PC-9 (cell line): ENCODE measurements around the gene EMC7. TPM values are rescaled to one million over a fixed set of nuclear protein-coding genes. Genes with fewer than 3 reads are reported as not detected.
"Not testable (repeated sequence)": the region's sequence is repeated elsewhere in the genome, so short reads cannot be mapped to it uniquely, and the experiment has no call there.

Source experiments
- BruUV-seq: library from RNA; stranded (reverse); fragments of 400-500 nt; replicated peaks from 2 replicates; lab custom pipeline; 2021; lab: Mats Ljungman, UMichigan
- CTCF ChIA-PET: fragments of 300-600 bp; sonication (Branson Sonifier 250); formaldehyde crosslinking; loops from one replicate; lab custom pipeline; 2022; ENCODE audit warnings: antibody characterized with exemption; lab: Charles Lee
- POLR2A ChIA-PET: fragments of 300-600 bp; sonication (Branson Sonifier 250); formaldehyde crosslinking; loops from one replicate; lab custom pipeline; 2022; ENCODE audit warnings: antibody characterized with exemption; ENCODE audit not compliant: unreplicated experiment; lab: Charles Lee
- DNase-seq, 2 experiments: peaks; one replicate each; pipeline versions ENCODE4 v3.0.0 to v3.0.0-alpha.2; 2015 to 2022; ENCODE audit warnings: mixed read lengths in 1 of 2
- H2AFZ ChIP-seq: fragments of 200-600 bp; sonication (generic); 2 replicates; pipeline ENCODE4 v1.8.1; 2017; ENCODE audit warnings: antibody characterized with exemption
- H3F3A ChIP-seq: fragments of 200-600 bp; sonication (generic); 2 replicates; pipeline ENCODE4 v1.8.1; 2017; ENCODE audit warnings: antibody characterized with exemption, mild to moderate bottlenecking, low read depth; ENCODE audit not compliant: insufficient read depth
- H3K27ac ChIP-seq: fragments of 200-600 bp; sonication (generic); 2 replicates; pipeline ENCODE4 v1.6.1; 2016; ENCODE audit warnings: mixed run types
- H3K27me3 ChIP-seq: fragments of 200-600 bp; sonication (generic); 2 replicates; pipeline ENCODE4 v1.6.1; 2016; ENCODE audit warnings: low read depth, mixed run types; ENCODE audit not compliant: insufficient read depth
- H3K36me3 ChIP-seq: fragments of 200-600 bp; sonication (generic); 2 replicates; pipeline ENCODE4 v1.6.1; 2016; ENCODE audit warnings: low read depth, mixed run types
- H3K4me1 ChIP-seq: fragments of 200-600 bp; sonication (generic); replicated peaks from 2 replicates; pipeline ENCODE4 v1.6.1; 2016; ENCODE audit warnings: mixed run types; ENCODE audit not compliant: insufficient read depth
- H3K4me2 ChIP-seq: fragments of 200-600 bp; sonication (generic); 2 replicates; pipeline ENCODE4 v1.6.1; 2017; ENCODE audit warnings: mixed run types
- H3K4me3 ChIP-seq: fragments of 200-600 bp; sonication (generic); 2 replicates; pipeline ENCODE4 v1.6.1; 2016; ENCODE audit warnings: mixed run types
- H3K79me2 ChIP-seq: fragments of 200-600 bp; sonication (generic); 2 replicates; pipeline ENCODE4 v1.6.1; 2017; ENCODE audit warnings: low read depth, mixed run types
- H3K9me2 ChIP-seq: fragments of 200-600 bp; sonication (generic); 2 replicates; pipeline ENCODE4 v1.8.1; 2017; ENCODE audit warnings: mild to moderate bottlenecking; ENCODE audit not compliant: insufficient read depth
- H3K9me3 ChIP-seq: fragments of 200-600 bp; sonication (generic); 2 replicates; pipeline ENCODE4 v1.8.1; 2016; ENCODE audit warnings: low read depth; ENCODE audit not compliant: insufficient read depth
- H4K20me1 ChIP-seq: fragments of 200-600 bp; sonication (generic); 2 replicates; pipeline ENCODE4 v1.8.1; 2017; ENCODE audit not compliant: insufficient read depth
- EZH2 ChIP-seq: fragments of 200-600 bp; sonication (generic); IDR thresholded peaks from 2 replicates; pipeline ENCODE4 v1.8.0; 2017; ENCODE audit warnings: antibody characterized with exemption, low read depth
- intact Hi-C: fragments of 100-400 bp; cut with micrococcal nuclease; formaldehyde crosslinking; loops from one replicate; pipeline ENCODE4 v1.10.0; 2022; ENCODE audit not compliant: unreplicated experiment
- total RNA-seq: library from RNA; stranded (reverse); gene quantifications from 2 replicates; pipeline ENCODE4 v1.2.3, GENCODE V29; 2021
- TF ChIP-seq, protein P1 (sequence below): fragments of 200-600 bp; sonication (generic); conservative IDR thresholded peaks from 2 replicates; pipeline ENCODE4 v1.6.1; 2017; ENCODE audit warnings: mixed run types, antibody characterized with exemption, mild to moderate bottlenecking, moderate library complexity

The EMC7 gene
- total RNA-seq, 1 experiment from 2014 or later, result 33.9 TPM

DNA sequence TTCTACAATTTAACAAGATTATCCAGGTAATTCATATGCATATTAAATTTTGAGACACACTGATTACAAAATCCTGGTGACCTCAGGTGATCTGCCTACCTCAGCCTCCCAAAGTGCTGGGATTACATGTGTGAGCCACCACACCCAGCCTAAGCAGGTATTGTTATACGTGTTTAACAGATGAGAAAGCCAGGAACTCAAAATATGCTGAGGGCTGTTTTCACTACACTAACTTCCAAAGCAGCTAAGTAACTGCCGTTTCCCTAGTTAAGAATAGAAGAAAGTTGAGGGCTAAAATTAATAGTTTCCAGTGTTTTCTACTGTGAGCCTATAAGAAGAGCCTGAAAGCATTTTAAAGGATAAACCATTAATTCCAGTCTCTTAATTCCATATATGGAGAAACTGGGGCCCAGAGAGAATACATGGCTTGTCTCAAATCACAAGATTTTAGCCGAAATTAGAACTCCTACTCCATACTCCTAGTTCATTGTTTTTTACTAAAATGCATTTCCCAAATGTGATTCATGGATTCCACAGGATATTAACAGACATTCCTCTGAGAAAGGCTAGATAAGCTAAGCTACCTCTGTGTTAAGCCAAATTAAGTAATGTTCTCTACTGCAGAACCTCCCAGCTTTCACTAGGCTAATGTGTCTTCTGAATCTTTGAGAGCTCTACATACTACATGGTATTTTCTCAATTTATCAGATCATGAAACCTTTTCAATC lies 45.6 kb downstream of the EMC7 start:
- Histone ChIP-seq H3K79me2 (no peaks in the 10 kb centered on the region), H4K20me1 (no peaks in the 10 kb centered on the region), H2AFZ (no peak overlapping the region), H3K4me1 (no peaks in the 10 kb centered on the region), H3K36me3 (no peaks in the 10 kb centered on the region), H3K4me3 (no peak overlapping the region), H3K27me3 (no peaks in the 10 kb centered on the region), H3K9me3 (no peaks in the 10 kb centered on the region), H3K9me2 (no peaks in the 10 kb centered on the region), H3K4me2 (no peak overlapping the region), H3K27ac (no peak overlapping the region), H3F3A (no peaks in the 10 kb centered on the region)
- POLR2A ChIA-PET, result no interaction called here
- no peak for DNase-seq
- intact Hi-C loops, result no loop called here
- no TSS peak for BruUV-seq
- TF ChIP-seq, protein P1, sequence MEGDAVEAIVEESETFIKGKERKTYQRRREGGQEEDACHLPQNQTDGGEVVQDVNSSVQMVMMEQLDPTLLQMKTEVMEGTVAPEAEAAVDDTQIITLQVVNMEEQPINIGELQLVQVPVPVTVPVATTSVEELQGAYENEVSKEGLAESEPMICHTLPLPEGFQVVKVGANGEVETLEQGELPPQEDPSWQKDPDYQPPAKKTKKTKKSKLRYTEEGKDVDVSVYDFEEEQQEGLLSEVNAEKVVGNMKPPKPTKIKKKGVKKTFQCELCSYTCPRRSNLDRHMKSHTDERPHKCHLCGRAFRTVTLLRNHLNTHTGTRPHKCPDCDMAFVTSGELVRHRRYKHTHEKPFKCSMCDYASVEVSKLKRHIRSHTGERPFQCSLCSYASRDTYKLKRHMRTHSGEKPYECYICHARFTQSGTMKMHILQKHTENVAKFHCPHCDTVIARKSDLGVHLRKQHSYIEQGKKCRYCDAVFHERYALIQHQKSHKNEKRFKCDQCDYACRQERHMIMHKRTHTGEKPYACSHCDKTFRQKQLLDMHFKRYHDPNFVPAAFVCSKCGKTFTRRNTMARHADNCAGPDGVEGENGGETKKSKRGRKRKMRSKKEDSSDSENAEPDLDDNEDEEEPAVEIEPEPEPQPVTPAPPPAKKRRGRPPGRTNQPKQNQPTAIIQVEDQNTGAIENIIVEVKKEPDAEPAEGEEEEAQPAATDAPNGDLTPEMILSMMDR, result no peak
- no peak for TF ChIP-seq EZH2
- CTCF ChIA-PET, result interaction anchor here (0.7 kb wide), 1 partner anchor 18 kb away, joined by 3 read pairs; no protein-coding TSS in a partner anchor

DNA sequence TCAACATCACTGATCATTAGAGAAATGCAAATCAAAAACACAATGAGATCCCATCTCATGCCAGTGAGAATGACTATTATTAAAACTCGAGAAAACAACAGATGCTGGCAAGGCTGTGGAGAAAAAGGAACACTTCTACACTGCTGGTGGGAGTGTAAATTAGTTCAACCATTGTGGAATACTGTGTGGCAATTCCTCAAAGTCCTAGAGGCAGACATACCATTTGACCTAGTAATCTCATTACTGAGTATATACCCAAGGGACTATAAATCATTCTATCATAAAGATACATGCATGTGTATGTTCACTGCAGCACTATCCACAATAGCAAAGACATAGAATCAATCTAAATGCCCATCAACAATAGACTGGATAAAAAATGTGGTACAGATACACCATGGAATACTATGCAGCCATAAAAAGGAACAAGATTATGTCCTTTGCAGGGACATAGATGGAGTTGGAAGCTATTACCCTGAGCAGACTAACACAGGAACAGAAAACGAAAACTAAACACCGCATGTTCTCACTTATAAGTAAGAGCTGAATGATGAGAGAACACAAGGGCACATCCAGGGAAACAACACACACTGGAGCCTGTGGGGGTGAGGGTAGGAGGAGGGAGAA lies 47.5 kb downstream of the EMC7 start:
- no peaks in the 10 kb centered on the region for H3K9me3 ChIP-seq
- H3K27me3 ChIP-seq, result no peaks in the 10 kb centered on the region
- TF ChIP-seq, protein P1, result no peak
- no peak for TF ChIP-seq EZH2
- peaks cover 4% of the 10 kb centered on the region; the same call in 1 of the 2 replicates for H3F3A ChIP-seq
- BruUV-seq, result no TSS peak
- intact Hi-C loops, result no loop called here
- DNase-seq, result no peak
- H2AFZ ChIP-seq, result no peak overlapping the region
- POLR2A ChIA-PET, result no interaction called here
- H3K79me2 ChIP-seq, result no peaks in the 10 kb centered on the region
- H3K4me1 ChIP-seq, result peaks cover 5% of the 10 kb centered on the region
- no peaks in the 10 kb centered on the region for H4K20me1 ChIP-seq
- no peak overlapping the region for H3K27ac ChIP-seq
- no peaks in the 10 kb centered on the region for H3K9me2 ChIP-seq
- no peaks in the 10 kb centered on the region for H3K36me3 ChIP-seq
- no peak overlapping the region for H3K4me3 ChIP-seq
- CTCF ChIA-PET, result no interaction called here
- no peak overlapping the region for H3K4me2 ChIP-seq

DNA sequence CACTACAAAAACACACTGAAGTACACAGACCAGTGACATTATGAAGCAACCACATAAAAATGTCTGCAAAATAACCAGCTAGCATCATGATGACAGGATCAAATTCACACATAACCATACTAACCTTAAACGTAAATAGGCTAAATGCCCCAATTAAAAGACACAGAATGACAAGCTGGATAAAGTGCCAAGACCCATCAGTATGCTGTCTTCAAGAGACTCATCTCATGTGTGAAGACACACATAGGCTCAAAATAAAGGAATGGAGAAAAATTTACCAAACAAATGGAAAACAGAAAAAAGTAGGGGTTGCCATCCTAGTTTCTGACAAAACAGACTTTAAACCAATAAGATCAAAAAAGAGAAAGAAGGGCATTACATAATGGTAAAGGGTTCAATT lies 51.3 kb downstream of the EMC7 start:
- CTCF ChIA-PET, result interaction anchor here (0.7 kb wide), 1 partner anchor 655 kb away, joined by 3 read pairs; no protein-coding TSS in a partner anchor
- H3K4me3 ChIP-seq, H3K36me3 ChIP-seq, H3K9me3 ChIP-seq, H3K4me2 ChIP-seq, H3K27me3 ChIP-seq, H3K9me2 ChIP-seq, intact Hi-C loops, H3K27ac ChIP-seq, POLR2A ChIA-PET, BruUV-seq, H3K79me2 ChIP-seq, H2AFZ ChIP-seq, H4K20me1 ChIP-seq, DNase-seq: not testable (repeated sequence)
- H3F3A ChIP-seq, result peaks cover 15% of the 10 kb centered on the region; the same call in 1 of the 2 replicates
- H3K4me1 ChIP-seq, result peaks cover 22% of the 10 kb centered on the region
